K562 (cell line): ENCODE data around the gene NSF. TPM values are rescaled to one million over a fixed set of nuclear protein-coding genes. Genes with fewer than 3 reads are reported as not detected.

Source experiments
- ATAC-seq: fragments of 200-7000 bp; cut with Tn5 transposase; 3 replicates; pipeline ENCODE4 v1.9.1; 2020; ENCODE audit warnings: moderate library complexity
- BruUV-seq: library from RNA; stranded (reverse); fragments of 400-500 nt; replicated peaks from 2 replicates; lab custom pipeline; 2021; lab: Mats Ljungman, UMichigan
- CTCF ChIA-PET: fragments of 300-600 bp; formaldehyde crosslinking; extraction: SDS; loops from one replicate; lab custom pipeline; 2021; ENCODE audit warnings: low intra/inter-chr PET ratio; lab: Yijun Ruan, JAX
- POLR2A ChIA-PET: fragments of 300-600, 350-650 bp; sonication (Branson Sonifier 250); formaldehyde crosslinking; extraction: SDS; loops from one replicate; lab custom pipeline; 2021; ENCODE audit warnings: antibody characterized with exemption, inconsistent platforms; lab: Yijun Ruan, JAX
- DNase-seq, 4 experiments: peaks; one replicate each; pipeline versions ENCODE4 v3.0.0 to v3.0.0-alpha.2; 2011 to 2018; ENCODE audit warnings: low spot score in 3 of 4, mixed read lengths in 3 of 4; ENCODE audit errors: extremely low read depth in 1 of 4
- FAIRE-seq: peaks from 2 replicates; lab custom pipeline; 2011; peaks lifted over from hg19 to GRCh38; lab: Jason Lieb, UNC
- H2AFZ ChIP-seq: 2 replicates; pipeline ENCODE4 v1.6.0; 2011; ENCODE audit warnings: low read depth, low read length, control low read depth, inconsistent platforms
- H3K27ac ChIP-seq: fragments of 200-600 bp; 3 replicates; pipeline ENCODE4 v1.8.0; 2011; ENCODE audit warnings: low read depth, mild to moderate bottlenecking, control low read depth, inconsistent platforms, low read length, moderate library complexity, mixed read lengths; ENCODE audit errors: extremely low read depth
- H3K27me3 ChIP-seq, 2 experiments: fragments of 300-600 bp in 1 of 2; 2 replicates in 1 of 2; 3 replicates in 1 of 2; pipeline versions ENCODE4 v1.6.0 to v1.8.0; 2011; ENCODE audit warnings: inconsistent platforms in 2 of 2, low read length in 2 of 2, mild to moderate bottlenecking in 1 of 2, mixed read lengths in 1 of 2, moderate library complexity in 1 of 2; ENCODE audit not compliant: control insufficient read depth in 2 of 2, insufficient read depth in 2 of 2
- H3K36me3 ChIP-seq: fragments of 300-600 bp; 3 replicates; pipeline ENCODE4 v1.8.0; 2011; ENCODE audit warnings: mild to moderate bottlenecking, low read length, inconsistent platforms; ENCODE audit not compliant: control insufficient read depth, insufficient read depth
- H3K4me1 ChIP-seq, 2 experiments: fragments of 200-600 bp in 1 of 2; replicated peaks in 1 of 2; 2 replicates in 1 of 2; 3 replicates in 1 of 2; pipeline versions ENCODE4 v1.5.1 to v1.8.0; 2011; ENCODE audit warnings: inconsistent platforms in 2 of 2, low read length in 2 of 2, mild to moderate bottlenecking in 1 of 2, mixed read lengths in 1 of 2, moderate library complexity in 1 of 2; ENCODE audit not compliant: control insufficient read depth in 2 of 2, insufficient read depth in 2 of 2
- H3K4me2 ChIP-seq: 2 replicates; pipeline ENCODE4 v1.6.1; 2011; ENCODE audit warnings: low read length, control low read depth, inconsistent platforms, mixed read lengths; ENCODE audit not compliant: insufficient read depth
- H3K4me3 ChIP-seq: fragments of 200-600 bp; sonication (generic), shearing (Covaris generic); 2 replicates; pipeline ENCODE4 v1.5.1; 2016; ENCODE audit warnings: control low read depth, inconsistent platforms
- H3K79me2 ChIP-seq: fragments of 200-600 bp; 3 replicates; pipeline ENCODE4 v1.8.0; 2011; ENCODE audit warnings: low read length, inconsistent platforms; ENCODE audit not compliant: control insufficient read depth, insufficient read depth
- H3K9ac ChIP-seq, 2 experiments: 2 replicates each; pipeline versions ENCODE4 v1.6.0 to v1.6.1; 2011; ENCODE audit warnings: low read depth in 2 of 2, low read length in 2 of 2, control low read depth in 1 of 2, inconsistent platforms in 1 of 2, mild to moderate bottlenecking in 1 of 2, mixed read lengths in 1 of 2; ENCODE audit not compliant: insufficient read depth in 1 of 2
- H3K9me1 ChIP-seq: one replicate; pipeline ENCODE4 v1.6.0; 2011; ENCODE audit warnings: inconsistent platforms, mild to moderate bottlenecking, low read length, moderate library complexity; ENCODE audit not compliant: control insufficient read depth, insufficient read depth
- H3K9me3 ChIP-seq: replicated peaks from 2 replicates; pipeline ENCODE4 v1.5.1; 2011; ENCODE audit warnings: low read depth, low read length, inconsistent platforms; ENCODE audit not compliant: control insufficient read depth, insufficient read depth
- H4K20me1 ChIP-seq: replicated peaks from 2 replicates; pipeline ENCODE4 v1.6.1; 2011; ENCODE audit warnings: low read length, inconsistent platforms, mixed read lengths; ENCODE audit not compliant: control insufficient read depth, insufficient read depth
- ATF4 ChIP-seq: fragments of 450-650 bp; formaldehyde crosslinking; IDR thresholded peaks from 2 replicates; pipeline ENCODE4 v1.4.0; 2022; ENCODE audit warnings: mild to moderate bottlenecking, moderate library complexity
- CHD2 ChIP-seq: IDR thresholded peaks from 2 replicates; pipeline ENCODE4 v1.6.1; 2011; ENCODE audit warnings: low read depth, low read length
- SRSF9 ChIP-seq: fragments of 200-400 bp; formaldehyde crosslinking; IDR thresholded peaks from 2 replicates; pipeline ENCODE4 v1.6.1; 2017; ENCODE audit warnings: low read depth, low read length, borderline replicate concordance
- YY1 ChIP-seq, 3 experiments: IDR thresholded peaks; 2 replicates each; pipeline ENCODE4 v1.6.1; 2011; ENCODE audit warnings: low read length in 2 of 3, mild to moderate bottlenecking in 2 of 3, moderate library complexity in 2 of 3, borderline replicate concordance in 1 of 3, control low read depth in 1 of 3, low read depth in 1 of 3; ENCODE audit not compliant: insufficient read depth in 3 of 3, insufficient replicate concordance in 2 of 3, control insufficient read depth in 1 of 3, insufficient read length in 1 of 3; ENCODE audit errors: extremely low read depth in 1 of 3
- WGBS: fragments of 100-300 bp; shearing (Covaris generic); methylation state at CpG from one replicate; pipeline ENCODE4 v1.1.6; 2016; ENCODE audit warnings: low coverage, mixed read lengths; ENCODE audit not compliant: insufficient coverage; ENCODE audit errors: missing lambda C conversion rate; 5-methylcytosine and 5-hydroxymethylcytosine counted together
- in situ Hi-C: fragments of 300-500 bp; cut with MboI; formaldehyde crosslinking; loops from 4 replicates; pipeline ENCODE4 v1.15.0; 2018; ENCODE audit warnings: inconsistent platforms, mixed read lengths
- intact Hi-C: fragments of 100-400 bp; cut with micrococcal nuclease; formaldehyde crosslinking; loops from 2 replicates; pipeline ENCODE4 v1.14.2; 2022
- polyA plus RNA-seq, 8 experiments: library from polyadenylated mRNA; depleted of rRNA in 4 of 8; stranded (reverse) in 5 of 8; unstranded in 3 of 8; fragments of >200 nt; fragmentation: Nextera tagmentation in 2 of 8; fragmentation: Illumina TruSeq in 1 of 8; extraction: Ambion mirVana in 2 of 8; extraction: Trizol in 1 of 8; gene quantifications; 2 replicates each; pipeline versions ENCODE4 v1.2.1 to v1.2.3, GENCODE V29; 2011 to 2014; ENCODE audit warnings: inconsistent platforms in 1 of 8, missing spikeins in 1 of 8
- total RNA-seq, 7 experiments: library from RNA; depleted of rRNA in 6 of 7; stranded (reverse); fragments of >200 nt in 6 of 7; fragmentation: Illumina TruSeq in 2 of 7; extraction: Trizol in 2 of 7; gene quantifications; 2 replicates each; pipeline versions ENCODE4 v1.2.1 to v1.2.3, GENCODE V29; 2011 to 2021; ENCODE audit warnings: low replicate concordance in 1 of 7

The NSF gene
- total and polyA plus RNA-seq, 9 of the 15 experiments (the other 6 are each of a cell fraction or from before 2014, with no cell fraction given) = 16.7 to 39.8 (median 36.7) TPM

- Histone ChIP-seq H3K9ac (no peak overlapping the region), H3K9me3 (no peaks in the 10 kb centered on the region), H3K27me3 (no peaks in the 10 kb centered on the region), H4K20me1 (no peaks in the 10 kb centered on the region), H3K79me2 (no peaks in the 10 kb centered on the region), H3K36me3 (peaks cover 55% of the 10 kb centered on the region), H3K4me1 (no peaks in the 10 kb centered on the region; a peak in 1 of 5 replicates), H3K9me1 (no peaks in the 10 kb centered on the region), H2AFZ (no peak overlapping the region), H3K4me3 (no peak overlapping the region), H3K4me2 (no peak overlapping the region), H3K27ac (no peak overlapping the region)
- BruUV-seq = no TSS peak
- WGBS = 37% methylated on average over 4 of the region's 4 CpGs
- ChIA-PET CTCF (no interaction called here), POLR2A (interaction anchor here (0.5 to 1.7 kb wide), 3 partner anchors 9 to 16 kb away, joined by 3 to 6 read pairs (median 3); no protein-coding TSS in a partner anchor)
- ATAC-seq (no peak), FAIRE-seq (no peak), DNase-seq (no peak)
- in situ Hi-C loops (loop anchor here (25.0 kb wide), 1 partner anchor 319 kb away; no protein-coding TSS in a partner anchor), intact Hi-C loops (no loop called here)
- TF ChIP-seq CHD2 = no peak
- TF ChIP-seq SRSF9 = no peak
- no peak for TF ChIP-seq YY1 (IDR thresholded peaks at IDR 0.05; ENCODE audit: borderline replicate concordance in 1 of 3, control insufficient read depth in 1 of 3, extremely low read depth in 1 of 3, insufficient read depth in 3 of 3, insufficient read length in 1 of 3, insufficient replicate concordance in 2 of 3, low read depth in 1 of 3, low read length in 2 of 3)
- TF ChIP-seq ATF4 (CRISPR knock-in tag) = no peak
Measured at GRCh38 chr17:46756081-46756735, 165.7 kb downstream of the NSF start.
